H54 (cell line): Measurements from ENCODE around the gene ARVCF.

Experiments used
- DNase-seq: peaks from one replicate; pipeline ENCODE4 v3.0.0; 2011; ENCODE audit warnings: low spot score, mixed read lengths; ENCODE audit not compliant: insufficient read length
- FAIRE-seq: peaks from 3 replicates; lab custom pipeline; 2011; peaks lifted over from hg19 to GRCh38; lab: Jason Lieb, UNC
- POLR2A ChIP-seq: IDR thresholded peaks from 2 replicates; pipeline ENCODE4 v1.6.1; 2011; ENCODE audit warnings: low read depth, mild to moderate bottlenecking, low read length

ARVCF gene

GRCh38 chr22:19972652-19973550, 43.7 kb downstream of the ARVCF start:
- DNase-seq (no peak), FAIRE-seq (no peak)
- no peak for TF ChIP-seq POLR2A

GRCh38 chr22:19972251-19972650, 44.4 kb downstream of the ARVCF start:
- FAIRE-seq, result no peak
- DNase-seq, result no peak

GRCh38 chr22:19971276-19972124, 45.1 kb downstream of the ARVCF start:
- FAIRE-seq (no peak), DNase-seq (no peak)
- no peak for TF ChIP-seq POLR2A

More at GRCh38 chr22:19972251-19972650, 44.4 kb downstream of the ARVCF start:
- TF ChIP-seq POLR2A, result no peak

- FAIRE-seq, result no peak
- peak; percentile 65 for DNase-seq
- TF ChIP-seq POLR2A, result no peak
Measured at GRCh38 chr22:19970479-19971275, 45.9 kb downstream of the ARVCF start.

- DNase-seq, result no peak
- TF ChIP-seq POLR2A, result no peak
- FAIRE-seq, result no peak
Measured at GRCh38 chr22:19970031-19970478, 46.6 kb downstream of the ARVCF start.

- TF ChIP-seq POLR2A, result no peak
- FAIRE-seq (no peak), DNase-seq (no peak)
Measured at GRCh38 chr22:19969141-19969928, 47.3 kb downstream of the ARVCF start.

GRCh38 chr22:19968450-19968891, 48.2 kb downstream of the ARVCF start:
- TF ChIP-seq POLR2A, result no peak
- no peak for FAIRE-seq
- no peak for DNase-seq

- no peak for TF ChIP-seq POLR2A
- no peak for FAIRE-seq
- DNase-seq, result no peak
Measured at GRCh38 chr22:19967850-19968449, 48.7 kb downstream of the ARVCF start.

- DNase-seq (no peak), FAIRE-seq (no peak)
- TF ChIP-seq POLR2A, result no peak
Measured at GRCh38 chr22:19966908-19967750, 49.5 kb downstream of the ARVCF start.

GRCh38 chr22:19965771-19966709, 50.6 kb downstream of the ARVCF start:
- DNase-seq, result no peak
- no peak for TF ChIP-seq POLR2A
- FAIRE-seq, result no peak

GRCh38 chr22:19964701-19965386, 51.8 kb downstream of the ARVCF start:
- FAIRE-seq, result no peak
- TF ChIP-seq POLR2A, result no peak

More at GRCh38 chr22:19964701-19965386, 51.8 kb downstream of the ARVCF start:
- DNase-seq, result no peak
